IPS DF 19.7 (cell line): Measurements from ENCODE around the gene PKHD1.
"Not testable (repeated sequence)": the region's sequence is repeated elsewhere in the genome, so short reads cannot be mapped to it uniquely, and the experiment has no call there.

Source experiments
- DNase-seq: peaks from one replicate; pipeline ENCODE4 v3.0.0-alpha.2; 2013; ENCODE audit warnings: low read depth, low spot score

The PKHD1 gene

GRCh38 chr6:51929934-51930574 is 157.4 kb downstream of the PKHD1 start:
- DNase-seq: no peak

GRCh38 chr6:51928320-51928719 is 159.1 kb downstream of the PKHD1 start:
- DNase-seq: no peak

GRCh38 chr6:51927450-51927849 is 160.0 kb downstream of the PKHD1 start:
- no peak for DNase-seq

GRCh38 chr6:51926125-51926524 is 161.3 kb downstream of the PKHD1 start:
- no peak for DNase-seq

GRCh38 chr6:51922479-51922878 is 164.9 kb downstream of the PKHD1 start:
- DNase-seq: not testable (repeated sequence)

- DNase-seq: not testable (repeated sequence)
Measured at GRCh38 chr6:51918347-51918746, 169.1 kb downstream of the PKHD1 start.

GRCh38 chr6:51915098-51915497 is 172.3 kb downstream of the PKHD1 start:
- no peak for DNase-seq

GRCh38 chr6:51913265-51913664 is 174.1 kb downstream of the PKHD1 start:
- DNase-seq: no peak

GRCh38 chr6:51910851-51911250 is 176.6 kb downstream of the PKHD1 start:
- DNase-seq: no peak

GRCh38 chr6:51908243-51908642 is 179.2 kb downstream of the PKHD1 start:
- DNase-seq: no peak

GRCh38 chr6:51901766-51902764 is 185.3 kb downstream of the PKHD1 start:
- no peak for DNase-seq

GRCh38 chr6:51893366-51893765 is 194.0 kb downstream of the PKHD1 start:
- DNase-seq: no peak

GRCh38 chr6:51892750-51893149 is 194.7 kb downstream of the PKHD1 start:
- no peak for DNase-seq

- no peak for DNase-seq
Measured at GRCh38 chr6:51892339-51892738, 195.1 kb downstream of the PKHD1 start.

- DNase-seq: no peak
Measured at GRCh38 chr6:51891784-51892183, 195.6 kb downstream of the PKHD1 start.

- no peak for DNase-seq
Measured at GRCh38 chr6:51887859-51888258, 199.6 kb downstream of the PKHD1 start.

GRCh38 chr6:51885957-51886356 is 201.5 kb downstream of the PKHD1 start:
- no peak for DNase-seq

GRCh38 chr6:51868591-51869355 is 218.6 kb downstream of the PKHD1 start:
- no peak for DNase-seq

- no peak for DNase-seq
Measured at GRCh38 chr6:51866867-51867266, 220.5 kb downstream of the PKHD1 start.

- DNase-seq: no peak
Measured at GRCh38 chr6:51865996-51866395, 221.4 kb downstream of the PKHD1 start.

GRCh38 chr6:51865176-51865575 is 222.2 kb downstream of the PKHD1 start:
- no peak for DNase-seq

GRCh38 chr6:51857134-51857533 is 230.3 kb downstream of the PKHD1 start:
- DNase-seq: no peak
